ENCODE results near the gene SH3GLB2.
"Not testable (repeated sequence)": the region's sequence is repeated elsewhere in the genome, so short reads cannot be mapped to it uniquely, and the experiment has no call there.

SH3GLB2 gene

DNA sequence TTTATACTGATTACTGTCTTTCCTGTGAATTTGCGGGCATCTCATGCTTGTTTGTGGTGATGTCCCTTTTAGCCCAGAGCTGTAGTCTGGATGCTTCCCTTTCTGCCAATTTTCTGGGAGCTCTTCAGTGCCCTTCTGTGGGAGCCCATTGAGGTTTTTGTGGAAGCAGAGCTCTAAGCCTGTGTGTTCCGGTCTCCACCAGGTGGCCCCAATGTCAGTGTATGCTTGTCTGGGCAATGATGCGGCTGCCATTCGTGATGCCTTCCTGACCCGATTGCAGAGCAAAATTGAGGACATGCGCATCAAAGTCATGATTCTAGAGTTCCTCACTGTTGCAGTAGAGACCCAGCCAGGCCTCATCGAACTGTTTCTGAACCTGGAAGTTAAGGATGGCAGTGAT is 35.1 kb downstream of the SH3GLB2 start:
- DNase-seq = no peak

DNA sequence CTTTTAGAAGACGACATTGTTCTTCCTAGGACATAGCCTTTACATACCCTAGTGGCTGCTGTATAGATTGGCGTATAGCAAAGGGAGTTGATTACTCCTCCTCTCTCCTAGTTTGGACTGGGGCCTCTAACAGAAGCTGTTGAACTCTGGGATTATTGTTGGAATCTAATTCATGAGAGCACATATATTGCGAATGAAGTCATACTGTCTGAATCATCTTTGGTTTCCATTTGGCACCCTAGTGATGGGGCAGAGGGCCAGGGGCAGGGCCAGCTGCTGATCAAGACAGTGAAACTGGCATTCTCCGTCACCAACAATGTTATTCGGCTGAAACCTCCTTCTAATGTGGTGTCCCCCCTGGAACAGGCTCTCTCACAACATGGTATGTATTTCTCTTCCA is 40.3 kb downstream of the SH3GLB2 start:
- no peak for DNase-seq

DNA sequence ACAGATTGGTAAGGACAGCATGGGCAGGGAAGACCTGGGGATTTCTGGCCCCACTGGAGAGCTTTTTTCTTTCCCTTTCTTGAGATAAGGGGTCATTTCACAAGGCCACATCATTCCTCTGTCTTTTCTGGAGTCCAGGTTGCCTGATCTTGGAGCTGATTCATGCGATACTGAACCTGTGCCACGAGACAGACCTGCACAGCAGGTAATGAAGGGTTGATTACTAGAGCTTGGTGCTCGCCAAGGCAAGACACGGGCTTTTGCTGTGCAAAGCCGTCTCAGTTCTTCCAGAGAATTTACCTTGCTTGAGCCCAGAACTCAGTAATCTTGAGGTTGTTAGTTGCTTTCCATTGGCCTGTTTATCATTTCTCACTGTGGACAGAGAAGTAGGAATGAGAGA is 41.5 kb downstream of the SH3GLB2 start:
- no peak for DNase-seq

DNA sequence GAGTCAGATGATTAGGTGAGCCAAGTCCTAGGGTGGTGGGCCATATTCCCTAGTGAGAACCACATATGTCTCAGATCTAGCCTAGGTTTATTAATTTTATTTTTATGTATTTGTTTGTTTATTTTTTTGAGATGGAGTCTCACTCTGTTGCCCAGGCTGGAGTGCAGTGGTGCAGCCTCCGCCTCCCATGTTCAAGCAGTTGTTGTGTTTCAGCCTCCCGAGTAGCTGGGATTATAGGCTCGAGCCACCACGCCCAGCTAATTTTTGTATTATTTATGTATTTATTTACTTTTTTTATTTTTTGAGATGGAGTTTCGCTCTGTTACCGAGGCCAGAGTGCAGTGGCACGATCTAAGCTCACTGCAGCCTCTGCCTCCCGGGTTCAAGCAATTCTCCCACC is 44.6 kb downstream of the SH3GLB2 start:
- DNase-seq = no peak

DNA sequence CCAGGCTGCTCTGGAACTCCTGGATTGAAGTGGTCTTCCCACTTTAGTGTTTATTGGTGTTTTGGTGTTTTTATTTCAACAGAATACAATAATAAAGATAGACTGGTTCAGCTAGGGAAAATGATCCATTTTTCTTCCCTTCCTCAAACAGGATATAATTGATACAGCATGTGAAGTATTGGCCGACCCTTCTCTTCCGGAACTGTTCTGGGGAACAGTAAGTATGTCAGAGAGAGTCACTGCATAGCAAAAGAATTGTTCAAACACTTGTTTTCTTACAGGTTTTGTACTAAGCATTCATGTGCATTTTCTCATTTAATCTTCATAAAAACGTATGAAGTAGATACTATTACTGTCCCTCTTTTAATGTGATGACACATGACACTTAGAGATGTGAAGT is 49.0 kb downstream of the SH3GLB2 start:
- DNase-seq = no peak

DNA sequence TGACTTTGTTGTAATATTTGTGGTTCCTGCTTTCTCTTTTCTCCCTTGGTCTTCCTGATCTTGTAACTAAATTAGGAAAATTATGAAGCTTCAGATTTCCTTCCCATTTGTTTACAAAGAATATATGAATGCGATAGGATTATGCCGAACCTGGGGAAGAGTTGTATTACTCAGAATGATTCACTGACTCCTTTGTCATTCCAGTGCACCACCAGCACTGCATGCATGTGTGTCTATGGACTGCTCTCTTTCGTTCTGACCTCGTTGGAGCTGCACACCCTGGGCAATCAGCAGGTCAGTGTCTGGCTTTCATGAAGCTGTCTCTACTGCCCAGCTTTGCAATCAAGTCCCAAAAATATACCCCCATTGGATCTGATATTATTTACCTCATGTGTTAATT is 55.2 kb downstream of the SH3GLB2 start:
- DNase-seq = no peak

DNA sequence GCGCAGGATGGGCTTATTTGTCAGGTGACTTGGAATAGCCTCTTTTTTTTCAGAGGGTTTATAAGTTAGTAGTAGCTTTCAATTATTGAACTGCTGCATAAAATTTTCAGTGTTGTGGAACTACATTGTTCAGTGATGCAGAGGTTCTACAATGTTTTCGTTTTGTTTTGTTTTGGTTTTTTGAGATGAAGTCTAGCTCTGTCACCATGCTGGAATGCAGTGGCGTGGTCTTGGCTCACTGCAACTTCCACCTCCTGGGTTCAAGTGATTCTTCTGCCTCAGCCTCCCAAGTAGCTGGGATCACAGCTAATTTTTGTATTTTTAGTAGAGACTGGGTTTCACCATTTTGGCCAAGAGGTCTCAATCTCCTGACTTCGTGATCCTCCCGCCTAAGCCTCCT is 58.6 kb downstream of the SH3GLB2 start:
- DNase-seq = no peak

DNA sequence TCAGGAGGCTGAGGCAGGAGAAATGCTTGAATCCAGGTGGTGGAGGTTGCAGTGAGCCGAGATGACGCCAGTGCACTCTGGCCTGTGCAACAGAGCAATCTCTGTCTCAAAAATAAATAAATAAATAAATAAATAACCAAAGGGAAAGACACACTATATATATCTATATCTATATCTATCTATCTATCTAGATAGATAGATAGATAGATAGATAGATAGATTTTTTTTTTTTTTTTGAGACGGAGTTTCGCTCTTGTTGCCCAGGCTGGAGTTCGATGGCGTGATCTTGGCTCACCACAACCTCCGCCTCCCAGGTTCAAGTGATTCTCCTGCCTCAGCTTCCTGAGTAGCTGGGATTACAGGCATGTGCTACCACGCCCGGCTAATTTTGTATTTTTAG is 66.7 kb downstream of the SH3GLB2 start:
- DNase-seq = not testable (repeated sequence)

Measured in activated naive CD4-positive, alpha-beta T cell (primary cell).